ENCODE data around the gene MRPL38.

MRPL38 gene

DNA sequence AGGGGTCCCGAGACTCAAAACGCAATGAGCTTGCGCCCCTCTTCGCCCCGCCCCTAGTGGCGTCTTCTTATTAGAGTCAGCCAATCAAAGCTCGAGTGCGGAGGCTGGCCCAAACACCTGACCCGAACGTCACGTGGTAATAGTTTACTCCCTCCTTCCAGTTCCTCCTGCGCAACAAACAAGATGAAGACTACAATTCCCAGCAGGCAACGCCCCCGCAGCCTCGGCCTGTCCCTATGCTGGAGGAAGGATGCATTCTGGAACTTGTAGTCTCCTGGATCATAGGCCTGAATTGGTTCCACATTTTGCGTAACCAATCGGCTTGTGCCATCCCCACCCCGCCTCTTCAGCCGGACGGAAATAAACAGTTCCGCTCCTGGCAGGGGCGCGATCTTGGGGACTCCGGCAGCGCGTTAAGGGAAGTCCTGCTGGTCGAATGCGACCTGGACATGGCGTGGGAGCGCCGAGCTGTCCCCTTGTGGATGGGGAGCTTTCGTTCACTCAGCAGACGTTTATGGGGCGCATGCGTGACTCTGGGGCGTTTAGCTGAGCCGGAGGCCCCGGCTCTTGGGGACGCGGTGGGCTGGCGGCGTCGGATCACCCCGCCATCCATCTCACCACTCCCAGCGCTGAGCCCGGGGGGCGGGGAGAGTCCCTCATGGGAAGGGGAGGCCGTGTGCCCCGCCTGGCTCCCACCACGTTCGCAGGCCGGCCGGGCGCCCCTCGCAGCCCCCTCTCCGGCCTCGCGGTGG, 49.2 kb downstream of the MRPL38 start, which contains the start of gene WBP2:
Gene WBP2 (minus strand): TSS at position 26 of the 752 bp plus-strand sequence. CDS start 38 bp downstream, outside the sequence.
- H3K4me3 ChIP-seq (ENCODE audit: low read depth, low read length), result peak within 1 kb of the TSS; percentile 74
- ChIA-PET CTCF (interaction anchor here (0.5 to 2.1 kb wide), 19 partner anchors 9 to 287 kb away, joined by 3 to 13 read pairs (median 4); partner anchors contain the start of genes MRPL38, TRIM47, TRIM65 and UNK), POLR2A (interaction anchor here (0.5 to 4.1 kb wide), 61 partner anchors 9 to 1559 kb away, joined by 3 to 34 read pairs (median 5); partner anchors contain the start of genes ACOX1, FBF1, GALK1 and MRPL38)
- peaks cover 8% of the 10 kb centered on the region for H3K4me1 ChIP-seq (ENCODE audit: control insufficient read depth, insufficient read depth, low read length)
- peak within 1 kb of the TSS; percentile 88 for H3K27ac ChIP-seq (ENCODE audit: extremely low read depth, low read depth, low read length)
- no peaks in the 10 kb centered on the region for H3K9me3 ChIP-seq (ENCODE audit: control insufficient read depth, insufficient read depth, low read depth, low read length)
- H3K36me3 ChIP-seq (ENCODE audit: control insufficient read depth in 2 of 2, insufficient read depth in 1 of 2, low read length in 2 of 2), result peaks cover 4 to 13% of the 10 kb centered on the region in 2 experiments
- TF ChIP-seq ZBTB26 (tag by site-specific recombination; optimal IDR thresholded peaks at IDR 0.05) (peak; percentile 67), ZNF777 (tag by site-specific recombination; IDR thresholded peaks at IDR 0.05; ENCODE audit: borderline replicate concordance) (no peak), ZNF292 (tag by site-specific recombination; IDR thresholded peaks at IDR 0.05; ENCODE audit: borderline replicate concordance, low read depth) (no peak), ZBTB7A (tag by site-specific recombination; IDR thresholded peaks at IDR 0.05; ENCODE audit: low read depth) (peak; percentile 46; the same call in 1 of the 2 replicates), ZNF248 (tag by site-specific recombination; IDR thresholded peaks at IDR 0.05) (no peak), YY1 (tag by site-specific recombination; IDR thresholded peaks at IDR 0.05) (peak; percentile 30; the same call in 1 of the 2 replicates), HOXA7 (CRISPR knock-in tag; IDR thresholded peaks at IDR 0.05; ENCODE audit: borderline replicate concordance) (no peak), ZNF394 (tag by site-specific recombination; IDR thresholded peaks at IDR 0.05; ENCODE audit: borderline replicate concordance) (peak; percentile 42; the same call in 1 of the 2 replicates), ZNF423 (tag by site-specific recombination; IDR thresholded peaks at IDR 0.05) (peak; percentile 61; the same call in 1 of the 2 replicates), ZFP69B (tag by site-specific recombination; IDR thresholded peaks at IDR 0.05) (peak; percentile 65; the same call in 1 of the 2 replicates), ZNF76 (tag by site-specific recombination; IDR thresholded peaks at IDR 0.05; ENCODE audit: borderline replicate concordance, low read depth) (peak; percentile 99), ZNF341 (tag by site-specific recombination; IDR thresholded peaks at IDR 0.05; ENCODE audit: low read depth) (peak; percentile 20; the same call in 1 of the 2 replicates), ZNF266 (tag by site-specific recombination; IDR thresholded peaks at IDR 0.05; ENCODE audit: low read depth) (0 out of 2 replicates have a peak, but pooled peaks have one; percentile 18), GLI2 (tag by site-specific recombination; IDR thresholded peaks at IDR 0.05; ENCODE audit: borderline replicate concordance, low read depth) (no peak), ZNF610 (tag by site-specific recombination; IDR thresholded peaks at IDR 0.05; ENCODE audit: borderline replicate concordance) (peak; percentile 82; the same call in 1 of the 2 replicates), ZNF513 (tag by site-specific recombination; IDR thresholded peaks at IDR 0.05) (no peak), ZNF10 (tag by site-specific recombination; IDR thresholded peaks at IDR 0.05) (no peak), WT1 (tag by site-specific recombination; IDR thresholded peaks at IDR 0.05) (peak; percentile 81), ZSCAN18 (tag by site-specific recombination; IDR thresholded peaks at IDR 0.05) (0 out of 2 replicates have a peak, but pooled peaks have one; percentile 42), KLF7 (tag by site-specific recombination; IDR thresholded peaks at IDR 0.05; ENCODE audit: borderline replicate concordance) (0 out of 2 replicates have a peak, but pooled peaks have one; percentile 20), ZBTB8A (tag by site-specific recombination; IDR thresholded peaks at IDR 0.05) (peak; percentile 80), SP3 (tag by site-specific recombination; IDR thresholded peaks at IDR 0.05) (peak; percentile 97), REST (tag by site-specific recombination; IDR thresholded peaks at IDR 0.05) (0 out of 2 replicates have a peak, but pooled peaks have one; percentile 16), ZSCAN30 (tag by site-specific recombination; IDR thresholded peaks at IDR 0.05) (0 out of 2 replicates have a peak, but pooled peaks have one; percentile 55)
- TF ChIP-seq, protein P1, sequence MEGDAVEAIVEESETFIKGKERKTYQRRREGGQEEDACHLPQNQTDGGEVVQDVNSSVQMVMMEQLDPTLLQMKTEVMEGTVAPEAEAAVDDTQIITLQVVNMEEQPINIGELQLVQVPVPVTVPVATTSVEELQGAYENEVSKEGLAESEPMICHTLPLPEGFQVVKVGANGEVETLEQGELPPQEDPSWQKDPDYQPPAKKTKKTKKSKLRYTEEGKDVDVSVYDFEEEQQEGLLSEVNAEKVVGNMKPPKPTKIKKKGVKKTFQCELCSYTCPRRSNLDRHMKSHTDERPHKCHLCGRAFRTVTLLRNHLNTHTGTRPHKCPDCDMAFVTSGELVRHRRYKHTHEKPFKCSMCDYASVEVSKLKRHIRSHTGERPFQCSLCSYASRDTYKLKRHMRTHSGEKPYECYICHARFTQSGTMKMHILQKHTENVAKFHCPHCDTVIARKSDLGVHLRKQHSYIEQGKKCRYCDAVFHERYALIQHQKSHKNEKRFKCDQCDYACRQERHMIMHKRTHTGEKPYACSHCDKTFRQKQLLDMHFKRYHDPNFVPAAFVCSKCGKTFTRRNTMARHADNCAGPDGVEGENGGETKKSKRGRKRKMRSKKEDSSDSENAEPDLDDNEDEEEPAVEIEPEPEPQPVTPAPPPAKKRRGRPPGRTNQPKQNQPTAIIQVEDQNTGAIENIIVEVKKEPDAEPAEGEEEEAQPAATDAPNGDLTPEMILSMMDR (tag by site-specific recombination; IDR thresholded peaks at IDR 0.05), result peak; percentile 96
